Naive thymus-derived CD4-positive, alpha-beta T cell (primary cell): ENCODE results near the gene CLPTM1. TPM values are rescaled to one million over a fixed set of nuclear protein-coding genes. Genes with fewer than 3 reads are reported as not detected.

Experiments
- ATAC-seq: fragments of 150-1000 bp; cut with Tn5 transposase; 2 replicates; pipeline ENCODE4 v1.10.0; 2021; ENCODE audit warnings: mild to moderate bottlenecking, moderate library complexity
- CTCF ChIA-PET: fragments of 350-600 bp; sonication (Branson Sonifier 250); formaldehyde crosslinking; loops from one replicate; lab custom pipeline; 2021; ENCODE audit warnings: antibody characterized with exemption; lab: Charles Lee
- POLR2A ChIA-PET: fragments of 350-600 bp; sonication (Branson Sonifier 250); formaldehyde crosslinking; loops from one replicate; lab custom pipeline; 2021; ENCODE audit warnings: antibody characterized with exemption, inconsistent platforms; lab: Charles Lee
- DNase-seq, 9 donors: peaks; one replicate each; pipeline versions ENCODE4 v3.0.0 to v3.0.0-alpha.2; 2020 to 2022; ENCODE audit warnings: mixed read lengths in 1 of 9
- H3K27ac ChIP-seq: one replicate; pipeline ENCODE4 v1.7.0; 2013; ENCODE audit warnings: mild to moderate bottlenecking, low read depth, low read length, moderate library complexity
- H3K27me3 ChIP-seq, 2 donors: one replicate each; pipeline ENCODE4 v1.7.0; 2013; ENCODE audit warnings: low read length in 2 of 2, mild to moderate bottlenecking in 2 of 2, moderate library complexity in 2 of 2; ENCODE audit not compliant: control insufficient read depth in 2 of 2, insufficient read depth in 2 of 2
- H3K36me3 ChIP-seq, 3 experiments: 1 replicate in 2 of 3; 2 replicates in 1 of 3; pipeline ENCODE4 v1.7.0; 2013; ENCODE audit warnings: low read length in 3 of 3, mild to moderate bottlenecking in 3 of 3, moderate library complexity in 1 of 3; ENCODE audit not compliant: insufficient read depth in 3 of 3, control insufficient read depth in 2 of 3
- H3K4me1 ChIP-seq, 2 donors: one replicate each; pipeline ENCODE4 v1.7.0; 2013; ENCODE audit warnings: low read length in 2 of 2, mild to moderate bottlenecking in 2 of 2, moderate library complexity in 1 of 2; ENCODE audit not compliant: control insufficient read depth in 2 of 2, insufficient read depth in 2 of 2
- H3K4me3 ChIP-seq: 2 replicates; pipeline ENCODE4 v1.7.0; 2013; ENCODE audit warnings: mild to moderate bottlenecking, low read length
- H3K9me3 ChIP-seq, 3 experiments: 1 replicate in 2 of 3; 2 replicates in 1 of 3; pipeline ENCODE4 v1.7.0; 2013; ENCODE audit warnings: low read length in 3 of 3; ENCODE audit not compliant: control insufficient read depth in 2 of 3
- H3K27ac Mint-ChIP-seq, 9 donors: one replicate each; pipeline ENCODE4 v1.8.0; 2020 to 2022; ENCODE audit warnings: mixed read lengths in 9 of 9, mild to moderate bottlenecking in 8 of 9, moderate library complexity in 5 of 9, inconsistent platforms in 2 of 9
- H3K27me3 Mint-ChIP-seq, 5 donors: one replicate each; pipeline ENCODE4 v1.8.0; 2021 to 2022; ENCODE audit warnings: mixed read lengths in 5 of 5, mild to moderate bottlenecking in 1 of 5
- H3K36me3 Mint-ChIP-seq, 5 donors: one replicate each; pipeline ENCODE4 v1.8.0; 2020 to 2022; ENCODE audit warnings: mixed read lengths in 5 of 5, mild to moderate bottlenecking in 3 of 5, inconsistent platforms in 1 of 5
- H3K4me1 Mint-ChIP-seq, 7 donors: one replicate each; pipeline ENCODE4 v1.8.0; 2020 to 2022; ENCODE audit warnings: mixed read lengths in 7 of 7, mild to moderate bottlenecking in 3 of 7, inconsistent platforms in 1 of 7
- H3K4me3 Mint-ChIP-seq, 10 donors: one replicate each; pipeline ENCODE4 v1.8.0; 2020 to 2022; ENCODE audit warnings: mild to moderate bottlenecking in 10 of 10, mixed read lengths in 10 of 10, moderate library complexity in 6 of 10, inconsistent platforms in 2 of 10
- H3K9me3 Mint-ChIP-seq, 11 donors: one replicate each; pipeline ENCODE4 v1.8.0; 2020 to 2022; ENCODE audit warnings: mixed read lengths in 11 of 11, mild to moderate bottlenecking in 4 of 11, inconsistent platforms in 1 of 11, moderate library complexity in 1 of 11
- intact Hi-C, 2 donors: fragments of 100-400 bp; cut with micrococcal nuclease; formaldehyde crosslinking; loops; one replicate each; pipeline ENCODE4 v1.15.1; 2023
- polyA plus RNA-seq, 2 donors: library from polyadenylated mRNA; unstranded; fragments of 300-500 nt; fragmentation: Illumina TruSeq; gene quantifications; one replicate each; pipeline ENCODE4 v1.2.3, GENCODE V29; 2021
- total RNA-seq, 6 experiments: library from RNA in 5 of 6; stranded (reverse) in 5 of 6; gene quantifications; 1 replicate in 5 of 6; 2 replicates in 1 of 6; pipeline ENCODE4 v1.2.3 and lab custom pipeline; 2021 to 2026

CLPTM1 gene
- total and polyA plus RNA-seq, 7 experiments from 2014 or later, result 11.7 to 83.3 (median 71.4) TPM

- Mint-ChIP-seq H3K27ac (peak overlapping the region in 5 of 9 donors; percentile 0 to 77 (median 42)), H3K4me3 (peak overlapping the region in 1 of 10 donors; percentile 62), H3K4me1 (peaks cover 9 to 34% (median 27%) of the 10 kb centered on the region in 7 donors), H3K36me3 (peaks cover 0 to 6% (median 0%) of the 10 kb centered on the region in 5 donors), H3K27me3 (no peaks in the 10 kb centered on the region), H3K9me3 (peaks cover 0 to 8% (median 0%) of the 10 kb centered on the region in 11 donors)
- H3K27me3 ChIP-seq, result no peaks in the 10 kb centered on the region
- no peak overlapping the region for H3K4me3 ChIP-seq
- DNase-seq (peak; percentile 15 to 79 (median 73)), ATAC-seq (no peak)
- H3K9me3 ChIP-seq, result no peaks in the 10 kb centered on the region
- CTCF ChIA-PET, result interaction anchor here (0.6 to 1.6 kb wide), 6 partner anchors 9 to 68 kb away, joined by 3 to 9 read pairs (median 3); no protein-coding TSS in a partner anchor
- intact Hi-C loops, result loop anchor here (1.0 to 5.0 kb wide), 5 partner anchors 48 to 297 kb away; no protein-coding TSS in a partner anchor
- H3K4me1 ChIP-seq, result peaks cover 7 to 15% of the 10 kb centered on the region in 2 donors
- POLR2A ChIA-PET, result interaction anchor here (0.6 kb wide), 2 partner anchors 53 to 914 kb away, joined by 3 to 4 read pairs; no protein-coding TSS in a partner anchor
- H3K27ac ChIP-seq, result no peak overlapping the region
- peaks cover 0 to 26% (median 0%) of the 10 kb centered on the region in 3 experiments for H3K36me3 ChIP-seq
Observed at GRCh38 chr19:44951179-44952159, 3.7 kb upstream of the CLPTM1 start.

GRCh38 chr19:44954278-44954648 is 917 bp upstream of the CLPTM1 start:
- no peaks in the 10 kb centered on the region for H3K27me3 Mint-ChIP-seq
- ChIA-PET CTCF (interaction anchor here (0.6 to 1.3 kb wide), 2 partner anchors 137 to 184 kb away, joined by 3 read pairs; no protein-coding TSS in a partner anchor), POLR2A (interaction anchor here (0.7 to 1.8 kb wide), 7 partner anchors 17 to 224 kb away, joined by 3 to 12 read pairs (median 5); partner anchors contain the start of genes PPP1R37, TOMM40 and TRAPPC6A)
- Histone ChIP-seq H3K4me1 (peaks cover 12 to 24% of the 10 kb centered on the region in 2 donors), H3K9me3 (no peaks in the 10 kb centered on the region), H3K36me3 (peaks cover 0 to 24% (median 0%) of the 10 kb centered on the region in 3 experiments), H3K27me3 (no peaks in the 10 kb centered on the region), H3K27ac (peak overlapping the region; percentile 92), H3K4me3 (peak overlapping the region; percentile 92)
- H3K36me3 Mint-ChIP-seq, result peaks cover 0 to 6% (median 0%) of the 10 kb centered on the region in 5 donors
- peak overlapping the region; percentile 89 to 99 (median 98) for H3K4me3 Mint-ChIP-seq
- DNase-seq, result no peak
- H3K4me1 Mint-ChIP-seq, result peaks cover 27 to 57% (median 49%) of the 10 kb centered on the region in 7 donors
- ATAC-seq, result no peak
- peaks cover 0 to 8% (median 0%) of the 10 kb centered on the region in 11 donors for H3K9me3 Mint-ChIP-seq
- H3K27ac Mint-ChIP-seq, result peak overlapping the region; percentile 97 to 99 (median 98)
- intact Hi-C loops, result loop anchor here (2.0 to 5.0 kb wide), 4 partner anchors 39 to 267 kb away; partner anchors contain the start of gene APOC1 (in 1 of the 2)

- peak in 1 of 9 donors; percentile 3 for DNase-seq
Observed at GRCh38 chr19:44955505-44956439, 592 bp downstream of the CLPTM1 start.

GRCh38 chr19:44957526-44957925 is 2.3 kb downstream of the CLPTM1 start:
- ATAC-seq (no peak), DNase-seq (no peak)
- Histone ChIP-seq H3K4me1 (peaks cover 12 to 24% of the 10 kb centered on the region in 2 donors), H3K27me3 (no peaks in the 10 kb centered on the region), H3K9me3 (no peaks in the 10 kb centered on the region), H3K4me3 (no peak overlapping the region), H3K27ac (peak overlapping the region; percentile 26), H3K36me3 (peaks cover 0 to 39% (median 5%) of the 10 kb centered on the region in 3 experiments)
- peaks cover 0 to 8% (median 0%) of the 10 kb centered on the region in 11 donors for H3K9me3 Mint-ChIP-seq
- peak overlapping the region in 8 of 10 donors; percentile 30 to 99 (median 91) for H3K4me3 Mint-ChIP-seq
- intact Hi-C loops, result loop anchor here in 1 of 2 donors (5.0 kb wide), 1 partner anchor 735 kb away; the partner anchor contains the start of genes QPCTL and SNRPD2
- ChIA-PET POLR2A (interaction anchor here (0.8 to 1.6 kb wide), 3 partner anchors 18 to 68 kb away, joined by 3 to 5 read pairs (median 3); partner anchors contain the start of gene RELB), CTCF (no interaction called here)
- peak overlapping the region in 3 of 9 donors; percentile 45 to 92 (median 48) for H3K27ac Mint-ChIP-seq
- no peaks in the 10 kb centered on the region for H3K27me3 Mint-ChIP-seq
- peaks cover 0 to 6% (median 4%) of the 10 kb centered on the region in 5 donors for H3K36me3 Mint-ChIP-seq
- peaks cover 37 to 75% (median 61%) of the 10 kb centered on the region in 7 donors for H3K4me1 Mint-ChIP-seq

More at GRCh38 chr19:44955505-44956439, 592 bp downstream of the CLPTM1 start:
- ATAC-seq, result no peak
- no peaks in the 10 kb centered on the region for H3K27me3 ChIP-seq
- CTCF ChIA-PET, result no interaction called here
- peaks cover 0 to 22% (median 5%) of the 10 kb centered on the region in 3 experiments for H3K36me3 ChIP-seq
- H3K27ac ChIP-seq, result peak overlapping the region; percentile 92
- H3K4me3 ChIP-seq, result peak overlapping the region; percentile 92
- no peaks in the 10 kb centered on the region for H3K9me3 ChIP-seq
- Mint-ChIP-seq H3K27me3 (no peaks in the 10 kb centered on the region), H3K4me3 (peak overlapping the region; percentile 90 to 99 (median 98)), H3K27ac (peak overlapping the region; percentile 82 to 99 (median 97)), H3K36me3 (peaks cover 0 to 6% (median 0%) of the 10 kb centered on the region in 5 donors), H3K4me1 (peaks cover 32 to 68% (median 61%) of the 10 kb centered on the region in 7 donors), H3K9me3 (peaks cover 0 to 8% (median 0%) of the 10 kb centered on the region in 11 donors)
- POLR2A ChIA-PET, result interaction anchor here (1.1 to 1.8 kb wide), 4 partner anchors 45 to 136 kb away, joined by 3 to 12 read pairs (median 6); partner anchors contain the start of genes PPP1R37, RELB and TOMM40
- peaks cover 12 to 24% of the 10 kb centered on the region in 2 donors for H3K4me1 ChIP-seq
- intact Hi-C loops, result loop anchor here (1.0 to 5.0 kb wide), 12 partner anchors 41 to 737 kb away; partner anchors contain the start of genes BLOC1S3 (in 2 of the 2), RELB (in 2 of the 2), TRAPPC6A (in 2 of the 2) and APOC1 (in 1 of the 2)

GRCh38 chr19:44958090-44958489 is 2.9 kb downstream of the CLPTM1 start:
- Histone ChIP-seq H3K27me3 (no peaks in the 10 kb centered on the region), H3K4me3 (no peak overlapping the region), H3K27ac (peak overlapping the region; percentile 26), H3K4me1 (peaks cover 12 to 24% of the 10 kb centered on the region in 2 donors), H3K9me3 (no peaks in the 10 kb centered on the region), H3K36me3 (peaks cover 0 to 41% (median 5%) of the 10 kb centered on the region in 3 experiments)
- ATAC-seq, result no peak
- ChIA-PET CTCF (no interaction called here), POLR2A (interaction anchor here (0.6 to 1.3 kb wide), 2 partner anchors 18 to 56 kb away, joined by 3 to 6 read pairs; no protein-coding TSS in a partner anchor)
- peak overlapping the region in 6 of 10 donors; percentile 30 to 99 (median 91) for H3K4me3 Mint-ChIP-seq
- H3K36me3 Mint-ChIP-seq, result peaks cover 0 to 7% (median 5%) of the 10 kb centered on the region in 5 donors
- peaks cover 0 to 8% (median 0%) of the 10 kb centered on the region in 11 donors for H3K9me3 Mint-ChIP-seq
- peak overlapping the region in 4 of 9 donors; percentile 21 to 51 (median 47) for H3K27ac Mint-ChIP-seq
- peaks cover 37 to 76% (median 61%) of the 10 kb centered on the region in 7 donors for H3K4me1 Mint-ChIP-seq
- no peak for DNase-seq
- no peaks in the 10 kb centered on the region for H3K27me3 Mint-ChIP-seq
- intact Hi-C loops, result loop anchor here in 1 of 2 donors (5.0 kb wide), 1 partner anchor 734 kb away; the partner anchor contains the start of genes QPCTL and SNRPD2
